Duodenal mucosa (tissue), 2 donors: ENCODE measurements around the gene FLNB.

Experiments
- H3K27ac ChIP-seq: one replicate; pipeline ENCODE4 v1.7.0; 2013; ENCODE audit warnings: low read depth, low read length
- H3K27me3 ChIP-seq, 2 donors: one replicate each; pipeline ENCODE4 v1.7.0; 2013; ENCODE audit warnings: low read length in 2 of 2, control low read depth in 1 of 2; ENCODE audit not compliant: insufficient read depth in 2 of 2, control insufficient read depth in 1 of 2
- H3K36me3 ChIP-seq, 2 donors: one replicate each; pipeline ENCODE4 v1.7.0; 2013; ENCODE audit warnings: low read length in 2 of 2, control low read depth in 1 of 2; ENCODE audit not compliant: insufficient read depth in 2 of 2, control insufficient read depth in 1 of 2
- H3K4me1 ChIP-seq, 2 donors: one replicate each; pipeline ENCODE4 v1.7.0; 2013; ENCODE audit warnings: low read length in 2 of 2, control low read depth in 1 of 2; ENCODE audit not compliant: insufficient read depth in 2 of 2, control insufficient read depth in 1 of 2
- H3K4me3 ChIP-seq, 2 donors: one replicate each; pipeline ENCODE4 v1.7.0; 2013; ENCODE audit warnings: low read length in 2 of 2, low read depth in 1 of 2
- H3K9ac ChIP-seq, 2 donors: one replicate each; pipeline ENCODE4 v1.7.0; 2013; ENCODE audit warnings: low read length in 2 of 2, low read depth in 1 of 2
- H3K9me3 ChIP-seq, 2 donors: one replicate each; pipeline ENCODE4 v1.7.0; 2013; ENCODE audit warnings: low read length in 2 of 2, control low read depth in 1 of 2; ENCODE audit not compliant: control insufficient read depth in 1 of 2

The FLNB gene

GRCh38 chr3:58137306-58137705 is 129.1 kb downstream of the FLNB start:
- Histone ChIP-seq H3K4me3 (no peak overlapping the region), H3K9ac (no peak overlapping the region), H3K36me3 (peaks cover 64 to 94% of the 10 kb centered on the region in 2 donors), H3K27me3 (no peaks in the 10 kb centered on the region), H3K4me1 (peaks cover 0 to 3% of the 10 kb centered on the region in 2 donors), H3K27ac (no peak overlapping the region), H3K9me3 (no peaks in the 10 kb centered on the region)

GRCh38 chr3:58141766-58142345 is 133.6 kb downstream of the FLNB start:
- H3K36me3 ChIP-seq = peaks cover 66 to 89% of the 10 kb centered on the region in 2 donors
- no peak overlapping the region for H3K27ac ChIP-seq
- no peak overlapping the region for H3K9ac ChIP-seq
- H3K27me3 ChIP-seq = no peaks in the 10 kb centered on the region
- H3K9me3 ChIP-seq = no peaks in the 10 kb centered on the region
- no peak overlapping the region for H3K4me3 ChIP-seq
- peaks cover 0 to 3% of the 10 kb centered on the region in 2 donors for H3K4me1 ChIP-seq

- no peaks in the 10 kb centered on the region for H3K27me3 ChIP-seq
- peaks cover 58 to 89% of the 10 kb centered on the region in 2 donors for H3K36me3 ChIP-seq
- H3K9ac ChIP-seq = no peak overlapping the region
- H3K4me3 ChIP-seq = no peak overlapping the region
- H3K9me3 ChIP-seq = no peaks in the 10 kb centered on the region
- peaks cover 0 to 3% of the 10 kb centered on the region in 2 donors for H3K4me1 ChIP-seq
- H3K27ac ChIP-seq = no peak overlapping the region
Observed at GRCh38 chr3:58143417-58144055, 135.3 kb downstream of the FLNB start.

- Histone ChIP-seq H3K9me3 (no peaks in the 10 kb centered on the region), H3K27ac (no peak overlapping the region), H3K36me3 (peaks cover 61 to 89% of the 10 kb centered on the region in 2 donors), H3K4me1 (peaks cover 0 to 3% of the 10 kb centered on the region in 2 donors), H3K9ac (no peak overlapping the region), H3K27me3 (no peaks in the 10 kb centered on the region), H3K4me3 (no peak overlapping the region)
Observed at GRCh38 chr3:58144478-58145325, 136.5 kb downstream of the FLNB start.

- Histone ChIP-seq H3K27me3 (no peaks in the 10 kb centered on the region), H3K9me3 (no peaks in the 10 kb centered on the region), H3K9ac (no peak overlapping the region), H3K36me3 (peaks cover 54 to 92% of the 10 kb centered on the region in 2 donors), H3K4me3 (no peak overlapping the region), H3K4me1 (no peaks in the 10 kb centered on the region), H3K27ac (no peak overlapping the region)
Observed at GRCh38 chr3:58148049-58148448, 139.8 kb downstream of the FLNB start.

- H3K4me1 ChIP-seq = no peaks in the 10 kb centered on the region
- H3K4me3 ChIP-seq = no peak overlapping the region
- H3K9ac ChIP-seq = no peak overlapping the region
- no peaks in the 10 kb centered on the region for H3K27me3 ChIP-seq
- no peak overlapping the region for H3K27ac ChIP-seq
- H3K36me3 ChIP-seq = peaks cover 63 to 95% of the 10 kb centered on the region in 2 donors
- no peaks in the 10 kb centered on the region for H3K9me3 ChIP-seq
Observed at GRCh38 chr3:58150130-58150809, 142.0 kb downstream of the FLNB start.

GRCh38 chr3:58150810-58151199 is 142.6 kb downstream of the FLNB start:
- Histone ChIP-seq H3K4me1 (no peaks in the 10 kb centered on the region), H3K9me3 (no peaks in the 10 kb centered on the region), H3K4me3 (no peak overlapping the region), H3K36me3 (peaks cover 62 to 96% of the 10 kb centered on the region in 2 donors), H3K9ac (no peak overlapping the region), H3K27ac (no peak overlapping the region), H3K27me3 (no peaks in the 10 kb centered on the region)

- H3K4me1 ChIP-seq = no peaks in the 10 kb centered on the region
- peaks cover 62 to 96% of the 10 kb centered on the region in 2 donors for H3K36me3 ChIP-seq
- H3K27ac ChIP-seq = no peak overlapping the region
- H3K27me3 ChIP-seq = no peaks in the 10 kb centered on the region
- no peak overlapping the region for H3K9ac ChIP-seq
- H3K4me3 ChIP-seq = no peak overlapping the region
- H3K9me3 ChIP-seq = no peaks in the 10 kb centered on the region
Observed at GRCh38 chr3:58151637-58152036, 143.4 kb downstream of the FLNB start.

- Histone ChIP-seq H3K4me1 (no peaks in the 10 kb centered on the region), H3K9me3 (no peaks in the 10 kb centered on the region), H3K36me3 (peaks cover 64 to 96% of the 10 kb centered on the region in 2 donors), H3K4me3 (no peak overlapping the region), H3K9ac (no peak overlapping the region), H3K27me3 (no peaks in the 10 kb centered on the region), H3K27ac (no peak overlapping the region)
Observed at GRCh38 chr3:58152225-58153015, 144.2 kb downstream of the FLNB start.
